RWPE1 (cell line): ENCODE data around the gene RASL11B.
A peak's percentile ranks its signal among the peaks of the same experiment; 100 is the strongest.

Source experiments
- CTCF ChIA-PET: fragments of 350-600 bp; sonication (Branson Sonifier 250); formaldehyde crosslinking; extraction: SDS; loops from one replicate; lab custom pipeline; 2021; lab: Yijun Ruan, JAX
- POLR2A ChIA-PET: fragments of 400-600 bp; formaldehyde crosslinking; extraction: SDS; loops from one replicate; lab custom pipeline; 2020; ENCODE audit warnings: antibody characterized with exemption; ENCODE audit not compliant: low non-redundant PET; lab: Yijun Ruan, JAX
- DNase-seq: peaks from one replicate; pipeline ENCODE4 v3.0.0; 2012; ENCODE audit warnings: low spot score
- H3K27ac ChIP-seq: fragments of 450-650 bp; 2 replicates; pipeline ENCODE4 v1.5.1; 2017
- TF ChIP-seq, protein P1 (sequence below): fragments of 450-650 bp; conservative IDR thresholded peaks from 2 replicates; pipeline ENCODE4 v1.5.1; 2017; ENCODE audit warnings: low read depth, mild to moderate bottlenecking

The RASL11B gene

DNA sequence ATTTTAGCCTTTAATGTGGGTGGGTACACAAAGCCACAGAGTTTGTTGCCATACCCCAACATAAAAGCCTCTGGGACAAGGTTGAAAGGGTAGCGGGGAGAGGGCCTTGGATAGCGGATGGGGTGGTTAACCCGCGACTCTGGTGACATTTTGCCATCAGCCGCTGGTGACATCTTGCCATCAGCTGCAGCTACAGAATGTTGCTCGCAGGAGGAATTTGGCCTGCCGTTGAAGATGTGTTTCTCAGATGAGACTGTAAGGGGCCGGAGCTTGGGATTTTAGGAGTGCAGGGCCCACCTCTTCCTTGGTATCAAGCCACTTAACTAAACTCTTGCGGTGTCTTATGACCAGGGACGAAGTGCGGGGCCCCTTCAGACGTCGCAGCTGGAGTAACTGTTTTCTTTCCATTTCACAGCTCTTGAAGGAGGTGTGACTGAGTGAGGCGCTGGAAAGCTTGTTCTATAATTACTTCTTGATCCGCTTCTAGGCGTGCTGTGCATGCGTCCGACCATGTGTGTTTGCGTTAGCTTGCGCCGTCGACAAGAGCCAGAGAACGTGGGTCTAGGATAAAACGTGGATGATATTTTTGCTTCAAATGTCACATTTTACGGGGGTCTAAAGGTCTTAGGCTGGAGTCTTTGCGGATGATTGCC lies 820 bp upstream of the RASL11B start:
- ChIA-PET POLR2A (interaction anchor here (0.6 to 1.1 kb wide), 2 partner anchors 111 to 139 kb away, joined by 3 read pairs; no protein-coding TSS in a partner anchor), CTCF (interaction anchor here (0.6 kb wide), 2 partner anchors 83 to 489 kb away, joined by 3 read pairs; no protein-coding TSS in a partner anchor)
- TF ChIP-seq, protein P1, sequence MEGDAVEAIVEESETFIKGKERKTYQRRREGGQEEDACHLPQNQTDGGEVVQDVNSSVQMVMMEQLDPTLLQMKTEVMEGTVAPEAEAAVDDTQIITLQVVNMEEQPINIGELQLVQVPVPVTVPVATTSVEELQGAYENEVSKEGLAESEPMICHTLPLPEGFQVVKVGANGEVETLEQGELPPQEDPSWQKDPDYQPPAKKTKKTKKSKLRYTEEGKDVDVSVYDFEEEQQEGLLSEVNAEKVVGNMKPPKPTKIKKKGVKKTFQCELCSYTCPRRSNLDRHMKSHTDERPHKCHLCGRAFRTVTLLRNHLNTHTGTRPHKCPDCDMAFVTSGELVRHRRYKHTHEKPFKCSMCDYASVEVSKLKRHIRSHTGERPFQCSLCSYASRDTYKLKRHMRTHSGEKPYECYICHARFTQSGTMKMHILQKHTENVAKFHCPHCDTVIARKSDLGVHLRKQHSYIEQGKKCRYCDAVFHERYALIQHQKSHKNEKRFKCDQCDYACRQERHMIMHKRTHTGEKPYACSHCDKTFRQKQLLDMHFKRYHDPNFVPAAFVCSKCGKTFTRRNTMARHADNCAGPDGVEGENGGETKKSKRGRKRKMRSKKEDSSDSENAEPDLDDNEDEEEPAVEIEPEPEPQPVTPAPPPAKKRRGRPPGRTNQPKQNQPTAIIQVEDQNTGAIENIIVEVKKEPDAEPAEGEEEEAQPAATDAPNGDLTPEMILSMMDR = no peak
- peak overlapping the region; percentile 47 for H3K27ac ChIP-seq
- DNase-seq = no peak

DNA sequence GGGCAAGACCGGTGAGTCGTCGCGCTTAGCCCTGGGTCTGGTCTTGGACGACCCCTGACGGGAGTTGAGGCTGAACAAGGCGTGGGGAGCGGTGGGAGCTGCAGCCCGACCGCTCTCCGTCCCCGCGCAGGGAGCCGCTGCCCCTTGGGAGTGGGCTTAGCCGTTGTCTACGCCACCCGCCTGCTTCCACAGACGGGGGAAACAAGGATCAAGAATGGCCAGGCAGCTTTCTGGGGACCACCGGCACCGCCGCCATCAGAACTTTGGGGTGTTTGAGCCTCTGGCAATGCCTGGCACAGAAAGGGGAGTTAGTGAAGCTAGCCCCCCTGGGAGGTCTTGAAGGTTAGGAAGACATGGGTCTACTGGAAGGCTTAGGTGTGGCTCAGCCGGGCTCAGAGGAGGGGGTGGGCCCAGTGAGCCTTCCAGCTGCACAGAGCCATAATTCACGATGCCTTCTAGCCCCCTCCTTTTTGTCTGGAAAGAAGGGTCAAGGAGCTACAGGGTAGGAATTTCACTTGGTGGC lies 583 bp downstream of the RASL11B start:
- peak; percentile 13 for DNase-seq
- H3K27ac ChIP-seq = no peak overlapping the region
- TF ChIP-seq, protein P1 = no peak
- CTCF ChIA-PET = interaction anchor here (0.7 kb wide), 1 partner anchor 107 kb away, joined by 3 read pairs; no protein-coding TSS in a partner anchor
- POLR2A ChIA-PET = no interaction called here

DNA sequence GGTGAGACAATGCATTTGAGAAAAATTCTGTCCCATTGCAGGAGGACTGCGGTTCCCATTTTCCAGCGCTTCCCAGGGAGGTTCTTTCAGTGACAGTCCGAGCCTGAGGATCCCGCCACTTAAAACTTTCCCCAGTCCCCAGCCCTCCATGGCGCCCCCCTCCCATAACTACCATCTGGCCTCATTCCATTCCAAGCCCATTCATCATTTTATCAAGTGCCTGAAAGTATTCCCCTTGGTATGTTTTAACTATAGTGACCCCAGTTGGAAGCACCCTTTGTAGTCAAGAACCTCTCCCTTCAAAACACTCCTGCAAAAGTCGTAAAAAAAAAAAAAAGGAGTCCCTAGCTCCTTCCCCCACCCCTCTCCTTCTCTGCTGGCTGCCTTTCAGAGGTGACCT lies 1.2 kb downstream of the RASL11B start:
- TF ChIP-seq, protein P1 = no peak
- ChIA-PET CTCF (interaction anchor here (0.6 kb wide), 1 partner anchor 121 kb away, joined by 3 read pairs; no protein-coding TSS in a partner anchor), POLR2A (interaction anchor here (0.6 kb wide), 1 partner anchor 113 kb away, joined by 3 read pairs; no protein-coding TSS in a partner anchor)
- no peak overlapping the region for H3K27ac ChIP-seq
- DNase-seq = no peak

DNA sequence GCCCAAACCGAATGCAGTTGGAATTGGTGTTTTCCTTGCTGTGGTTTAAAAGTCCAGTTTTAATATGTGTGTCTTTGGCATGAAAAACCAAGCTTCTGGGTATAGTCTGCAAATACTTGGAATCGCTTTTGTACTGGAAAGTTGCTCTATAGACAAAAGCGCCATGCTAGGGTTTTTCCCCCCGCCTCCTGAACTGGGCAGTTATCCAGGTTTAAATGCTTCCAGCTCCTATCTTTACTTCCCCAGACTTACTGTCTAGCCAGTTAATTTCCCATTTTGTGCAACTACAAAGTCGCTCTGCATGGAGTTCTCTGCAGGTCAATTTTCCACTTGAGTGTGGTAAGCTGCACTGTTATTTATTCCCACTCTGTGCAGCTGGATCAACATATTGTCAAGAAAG lies 2.7 kb downstream of the RASL11B start:
- no peak overlapping the region for H3K27ac ChIP-seq
- POLR2A ChIA-PET = no interaction called here
- DNase-seq = no peak
- CTCF ChIA-PET = no interaction called here
- TF ChIP-seq, protein P1 = no peak

DNA sequence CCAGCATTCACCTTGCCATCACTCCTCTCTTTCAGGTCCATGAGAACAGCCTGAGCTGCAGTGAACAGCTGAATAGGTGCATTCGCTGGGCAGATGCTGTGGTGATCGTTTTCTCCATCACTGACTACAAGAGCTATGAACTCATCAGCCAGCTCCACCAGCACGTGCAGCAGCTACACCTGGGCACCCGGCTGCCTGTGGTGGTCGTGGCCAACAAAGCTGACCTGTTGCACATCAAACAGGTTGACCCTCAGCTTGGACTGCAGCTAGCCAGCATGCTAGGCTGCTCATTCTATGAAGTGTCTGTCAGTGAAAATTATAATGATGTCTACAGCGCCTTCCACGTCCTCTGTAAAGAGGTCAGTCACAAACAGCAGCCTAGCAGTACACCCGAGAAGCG lies 3.2 kb downstream of the RASL11B start:
- TF ChIP-seq, protein P1 = no peak
- ChIA-PET CTCF (no interaction called here), POLR2A (no interaction called here)
- no peak for DNase-seq
- H3K27ac ChIP-seq = no peak overlapping the region

DNA sequence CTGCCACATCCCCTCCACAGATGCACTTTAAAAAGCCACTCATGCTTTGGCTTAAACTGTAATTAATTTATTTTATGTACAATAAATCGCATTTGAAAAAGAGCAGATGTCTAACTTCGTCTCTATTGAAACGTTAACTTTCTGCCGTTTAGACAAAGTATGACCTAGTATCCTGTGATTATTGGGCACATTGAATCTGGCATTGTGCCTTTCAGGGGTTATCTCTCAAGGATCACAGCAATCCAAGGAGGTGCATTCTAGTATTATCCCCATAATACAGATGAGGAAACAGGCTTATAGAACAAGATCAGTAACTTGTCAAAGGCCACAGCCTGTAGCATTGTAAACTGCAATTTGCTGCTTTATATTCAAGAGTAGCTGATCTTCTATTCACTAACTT lies 4.6 kb downstream of the RASL11B start:
- TF ChIP-seq, protein P1 = no peak
- ChIA-PET POLR2A (no interaction called here), CTCF (interaction anchor here (0.6 kb wide), 1 partner anchor 24 kb away, joined by 3 read pairs; no protein-coding TSS in a partner anchor)
- H3K27ac ChIP-seq = no peak overlapping the region
- DNase-seq = no peak
